ENCODE results near the gene VWA1.
"Not testable (repeated sequence)": the region's sequence is repeated elsewhere in the genome, so short reads cannot be mapped to it uniquely, and the experiment has no call there.

VWA1 gene

DNA sequence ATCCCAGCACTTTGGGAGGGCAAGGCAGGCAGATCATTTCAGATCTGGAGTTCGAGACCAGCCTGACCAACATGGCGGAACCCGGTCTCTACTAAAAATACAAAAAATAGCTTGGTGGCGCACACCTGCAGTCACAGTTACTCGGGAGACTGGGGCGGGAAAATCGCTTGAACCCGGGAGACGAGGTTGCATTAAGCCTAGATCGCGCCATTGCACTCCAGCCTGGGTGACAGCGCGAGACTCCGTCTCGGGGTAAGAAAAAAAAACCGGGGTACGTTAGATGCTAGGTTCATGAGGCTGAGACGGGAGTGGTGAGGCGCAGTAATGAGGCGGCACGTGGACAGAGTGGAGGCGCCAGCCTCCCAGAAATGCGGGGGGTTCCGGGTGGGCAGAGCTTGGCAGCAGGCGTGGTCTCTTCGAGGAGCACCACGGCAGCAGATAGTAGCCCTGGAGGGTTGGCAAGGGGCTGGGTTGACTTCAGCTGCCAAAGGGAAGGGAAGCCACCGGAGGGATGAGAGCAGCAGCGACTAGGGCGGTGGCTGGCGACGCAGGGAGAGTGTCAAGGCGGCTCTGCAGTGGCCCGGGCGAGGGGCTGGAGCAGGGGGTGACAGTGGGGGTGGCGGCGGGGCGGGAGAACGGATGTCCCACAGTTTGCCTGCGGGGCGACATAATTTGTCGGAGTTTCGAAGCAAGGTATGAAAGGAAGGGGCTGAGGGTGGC, 29.2 kb upstream of the VWA1 start:
- DNase-seq = no peak

DNA sequence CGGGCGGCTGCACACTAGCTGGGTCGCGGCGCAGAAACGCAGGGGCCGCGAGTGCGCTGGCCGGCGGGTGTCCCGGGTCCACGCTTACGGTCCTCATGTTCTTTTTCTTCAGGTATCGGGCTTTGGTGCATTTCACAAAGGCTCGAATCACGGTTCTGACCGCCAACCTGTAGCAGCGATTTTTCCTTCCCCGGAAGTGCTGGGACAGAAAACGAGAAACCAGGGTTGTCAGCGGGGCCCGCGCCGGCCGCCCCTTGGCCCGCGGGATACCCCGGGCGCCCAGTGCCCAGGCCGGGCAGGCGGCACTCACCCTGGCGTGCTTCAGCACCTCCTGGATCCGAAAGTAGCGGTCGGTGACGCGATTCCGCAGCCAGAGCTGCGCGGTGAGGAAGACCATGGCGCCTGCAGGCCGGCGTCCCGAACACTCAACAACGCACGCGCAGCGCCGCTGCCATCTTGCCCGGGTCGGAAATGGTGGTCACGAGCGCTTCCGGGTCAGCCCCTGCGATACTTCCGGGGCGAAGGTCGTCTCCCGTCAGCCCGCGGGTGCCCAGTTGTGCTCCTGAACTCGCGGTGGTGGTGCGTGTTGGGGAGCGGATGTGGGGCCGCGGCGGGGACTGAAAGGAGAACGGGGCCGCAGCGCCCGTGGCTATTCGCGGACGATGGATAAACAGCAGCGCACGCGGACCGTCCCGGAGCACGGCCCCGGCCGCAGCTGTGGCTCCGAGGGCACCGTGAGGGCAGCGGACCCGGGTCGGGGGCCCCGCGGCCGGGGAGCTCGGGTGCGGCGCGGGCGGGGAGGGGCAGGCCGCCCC, 28.5 kb upstream of the VWA1 start, which contains the start of gene MRPL20:
MRPL20 (minus strand) TSS at position 473 of the 815 bp plus-strand sequence; CDS start at position 397, 76 bp downstream.
- DNase-seq = peak; percentile 91

GRCh38 chr1:1407636-1408318, 27.7 kb upstream of the VWA1 start:
- DNase-seq = no peak

- DNase-seq = not testable (repeated sequence)
These were observed 25.3 kb upstream of the VWA1 start for GRCh38 chr1:1410238-1410637.

GRCh38 chr1:1411626-1412025, 23.9 kb upstream of the VWA1 start:
- no peak for DNase-seq

DNA sequence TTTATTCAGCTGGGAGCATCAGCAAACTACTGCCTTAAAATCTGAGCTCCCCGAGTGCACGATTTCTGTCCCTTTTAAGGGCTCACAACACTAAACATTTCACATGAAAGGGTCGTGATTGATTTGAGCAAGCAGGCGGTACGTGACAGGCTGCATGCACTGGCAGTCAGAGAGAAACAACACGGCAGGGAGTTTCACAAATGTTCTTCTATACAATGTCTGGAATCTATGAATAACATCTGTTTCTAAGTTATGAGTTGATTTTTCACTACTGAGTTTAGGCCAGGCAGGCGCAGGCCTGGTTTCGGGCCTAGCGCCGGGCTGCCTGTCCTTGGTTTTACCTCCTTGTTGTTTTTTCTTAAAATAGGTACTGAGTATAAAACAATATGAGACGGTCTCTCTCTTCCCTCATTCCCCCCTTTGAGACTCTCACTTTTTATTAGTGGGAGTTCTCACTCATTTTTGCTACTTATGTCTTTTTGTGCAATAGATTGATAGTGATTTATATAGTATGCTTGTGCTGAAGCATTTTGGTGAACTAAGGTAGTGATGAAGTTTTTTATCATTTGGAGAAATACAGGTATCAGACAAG, 23.1 kb upstream of the VWA1 start:
- DNase-seq = not testable (repeated sequence)

GRCh38 chr1:1415751-1416150, 19.7 kb upstream of the VWA1 start:
- no peak for DNase-seq

- DNase-seq = not testable (repeated sequence)
These were observed 18.1 kb upstream of the VWA1 start for GRCh38 chr1:1417396-1417795.

- not testable (repeated sequence) for DNase-seq
These were observed 17.5 kb upstream of the VWA1 start for GRCh38 chr1:1417825-1418463.

DNA sequence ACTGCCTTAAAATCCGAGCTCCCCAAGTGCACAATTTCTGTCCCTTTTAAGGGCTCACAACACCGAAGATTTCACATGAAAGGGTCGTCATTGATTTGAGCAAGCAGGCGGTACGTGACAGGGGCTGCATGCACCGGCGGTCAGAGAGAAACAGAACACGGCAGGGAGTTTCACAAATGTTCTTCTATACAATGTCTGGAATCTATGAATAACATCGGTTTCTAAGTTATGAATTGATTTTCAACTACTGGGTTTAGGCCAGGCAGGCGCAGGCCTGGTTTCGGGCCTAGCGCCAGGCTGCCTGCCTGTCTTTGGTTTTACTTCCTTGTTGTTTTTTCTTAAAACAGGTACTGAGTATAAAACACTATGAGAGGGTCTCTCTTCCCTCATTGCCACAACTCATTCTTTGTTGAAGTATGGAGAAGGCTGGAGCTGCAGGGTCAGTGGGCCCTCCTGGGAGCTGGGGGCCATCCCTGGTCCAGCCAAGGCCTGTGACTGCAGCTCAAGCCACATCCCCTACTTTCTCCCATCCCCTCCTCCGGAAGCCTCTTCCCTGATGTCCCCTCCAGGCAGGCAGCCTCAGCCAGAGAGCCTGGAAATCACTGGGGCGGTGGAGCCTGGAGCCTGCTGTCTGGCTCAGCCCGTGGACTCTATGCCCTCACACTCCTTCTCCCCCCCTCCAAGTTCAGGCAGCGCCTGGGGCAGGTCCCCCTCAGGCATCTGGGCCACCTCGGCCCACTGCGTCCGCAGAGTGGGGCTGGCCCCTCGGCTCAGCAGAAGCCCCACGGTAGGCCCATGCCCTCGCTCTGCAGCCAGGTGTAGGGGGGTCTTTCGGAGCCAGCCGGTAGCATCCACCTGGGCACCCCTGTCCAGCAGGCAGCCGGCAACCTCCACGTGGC, 16.8 kb upstream of the VWA1 start:
- DNase-seq = no peak

- no peak for DNase-seq
These were observed 16.1 kb upstream of the VWA1 start for GRCh38 chr1:1419363-1419812.

- DNase-seq = no peak
These were observed 15.5 kb upstream of the VWA1 start for GRCh38 chr1:1419813-1420653.

GRCh38 chr1:1420654-1421141, 14.8 kb upstream of the VWA1 start:
- DNase-seq = no peak

- DNase-seq = peak; percentile 88
These were observed 14.2 kb upstream of the VWA1 start, which contains the start of gene ANKRD65 for GRCh38 chr1:1421147-1421906. ANKRD65 (minus strand) TSS chr1:1421276; CDS start chr1:1421005, 271 bp downstream.

GRCh38 chr1:1421907-1422464, 13.5 kb upstream of the VWA1 start:
- no peak for DNase-seq

DNA sequence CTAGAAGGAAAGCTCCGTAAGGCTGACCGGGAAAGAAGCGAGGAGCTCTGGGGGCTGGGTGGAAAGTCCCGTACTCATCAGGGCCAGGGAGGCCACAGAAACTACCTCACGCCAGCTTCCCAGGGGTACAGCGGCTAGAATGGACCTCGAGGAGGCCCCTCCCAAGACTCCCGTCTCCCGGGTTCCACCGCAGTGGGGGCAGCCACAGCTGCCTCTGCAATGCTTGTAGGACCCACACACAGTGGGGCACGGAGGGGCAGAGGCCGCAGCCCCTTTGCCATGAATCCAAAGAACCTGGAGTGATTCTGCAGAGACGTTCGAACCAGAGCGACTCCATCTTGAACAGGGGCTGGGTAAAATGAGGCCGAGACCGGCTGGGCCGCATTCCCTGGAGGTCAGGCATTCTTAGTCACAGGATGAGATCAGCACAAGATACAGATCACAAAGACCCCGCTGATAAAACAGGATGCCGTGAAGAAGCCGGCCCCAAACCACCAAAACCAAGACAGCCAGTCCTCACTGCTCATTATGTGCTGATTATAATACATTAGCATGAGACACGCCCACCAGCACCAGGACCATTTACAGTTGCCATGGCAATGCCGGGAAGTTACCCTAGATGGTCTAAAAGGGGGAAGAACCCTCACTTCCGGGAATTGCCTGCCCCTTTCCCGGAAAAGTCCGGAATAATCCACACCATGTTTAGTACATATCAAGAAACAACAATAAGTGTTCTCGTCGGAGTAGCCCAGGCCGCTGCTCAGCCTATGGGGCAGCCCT, 12.8 kb upstream of the VWA1 start:
- DNase-seq = no peak

- no peak for DNase-seq
These were observed 12.3 kb upstream of the VWA1 start for GRCh38 chr1:1423245-1423597.

- no peak for DNase-seq
These were observed 10.8 kb upstream of the VWA1 start for GRCh38 chr1:1424707-1425106.

Data from NCI-H1105 (cell line).